ENCODE data around the gene C19orf25. TPM values are rescaled to one million over a fixed set of nuclear protein-coding genes. Genes with fewer than 3 reads are reported as not detected.
"Not testable (repeated sequence)": the region's sequence is repeated elsewhere in the genome, so short reads cannot be mapped to it uniquely, and the experiment has no call there.

C19orf25 gene
- total RNA-seq, 1 donor from 2014 or later: 29.2 TPM

- no peak for TF ChIP-seq CTCF (IDR thresholded peaks at IDR 0.05; ENCODE audit: partially characterized antibody, unreplicated experiment)
- Mint-ChIP-seq H3K9me3 (ENCODE audit: unreplicated experiment) (peaks cover 18% of the 10 kb centered on the region), H3K27me3 (ENCODE audit: unreplicated experiment) (peaks cover 6% of the 10 kb centered on the region), H3K4me1 (ENCODE audit: low read depth, unreplicated experiment) (peaks cover 3% of the 10 kb centered on the region), H3K27ac (ENCODE audit: unreplicated experiment) (no peak overlapping the region), H3K36me3 (ENCODE audit: unreplicated experiment) (no peaks in the 10 kb centered on the region), H3K4me3 (ENCODE audit: unreplicated experiment) (peak overlapping the region; percentile 57)
- DNase-seq: no peak
Measured at GRCh38 chr19:1441022-1441426, 38.0 kb downstream of the C19orf25 start.

GRCh38 chr19:1440418-1440801 is 38.6 kb downstream of the C19orf25 start:
- Mint-ChIP-seq H3K4me1 (ENCODE audit: low read depth, unreplicated experiment) (peaks cover 6% of the 10 kb centered on the region), H3K36me3 (ENCODE audit: unreplicated experiment) (no peaks in the 10 kb centered on the region), H3K4me3 (ENCODE audit: unreplicated experiment) (peak overlapping the region; percentile 57), H3K27me3 (ENCODE audit: unreplicated experiment) (peaks cover 5% of the 10 kb centered on the region), H3K9me3 (ENCODE audit: unreplicated experiment) (peaks cover 20% of the 10 kb centered on the region), H3K27ac (ENCODE audit: unreplicated experiment) (peak overlapping the region; percentile 43)
- no peak for DNase-seq
- TF ChIP-seq CTCF (IDR thresholded peaks at IDR 0.05; ENCODE audit: partially characterized antibody, unreplicated experiment): no peak

- H3K36me3 Mint-ChIP-seq (ENCODE audit: unreplicated experiment); H3K4me1 Mint-ChIP-seq (ENCODE audit: low read depth, unreplicated experiment); DNase-seq; H3K27me3 Mint-ChIP-seq (ENCODE audit: unreplicated experiment): not testable (repeated sequence)
- H3K9me3 Mint-ChIP-seq (ENCODE audit: unreplicated experiment): peaks cover 20% of the 10 kb centered on the region
- H3K4me3 Mint-ChIP-seq (ENCODE audit: unreplicated experiment): peak overlapping the region; percentile 90
- peak overlapping the region; percentile 86 for H3K27ac Mint-ChIP-seq (ENCODE audit: unreplicated experiment)
Measured at GRCh38 chr19:1439525-1440417, 39.2 kb downstream of the C19orf25 start.

GRCh38 chr19:1438933-1439354 is 40.1 kb downstream of the C19orf25 start:
- Mint-ChIP-seq H3K27me3 (ENCODE audit: unreplicated experiment) (peaks cover 2% of the 10 kb centered on the region), H3K4me1 (ENCODE audit: low read depth, unreplicated experiment) (peaks cover 7% of the 10 kb centered on the region), H3K9me3 (ENCODE audit: unreplicated experiment) (peaks cover 18% of the 10 kb centered on the region), H3K4me3 (ENCODE audit: unreplicated experiment) (peak overlapping the region; percentile 90), H3K36me3 (ENCODE audit: unreplicated experiment) (no peaks in the 10 kb centered on the region), H3K27ac (ENCODE audit: unreplicated experiment) (peak overlapping the region; percentile 80)
- no peak for DNase-seq
- TF ChIP-seq CTCF (IDR thresholded peaks at IDR 0.05; ENCODE audit: partially characterized antibody, unreplicated experiment): no peak

- peaks cover 2% of the 10 kb centered on the region for H3K27me3 Mint-ChIP-seq (ENCODE audit: unreplicated experiment)
- peaks cover 16% of the 10 kb centered on the region for H3K9me3 Mint-ChIP-seq (ENCODE audit: unreplicated experiment)
- peak within 1 kb of the TSS; percentile 90 for H3K4me3 Mint-ChIP-seq (ENCODE audit: unreplicated experiment)
- TF ChIP-seq CTCF (IDR thresholded peaks at IDR 0.05; ENCODE audit: partially characterized antibody, unreplicated experiment): peak; percentile 85
- peak; percentile 97 for DNase-seq
- H3K4me1 Mint-ChIP-seq (ENCODE audit: low read depth, unreplicated experiment): peaks cover 7% of the 10 kb centered on the region
- H3K36me3 Mint-ChIP-seq (ENCODE audit: unreplicated experiment): no peaks in the 10 kb centered on the region
- peak within 1 kb of the TSS; percentile 97 for H3K27ac Mint-ChIP-seq (ENCODE audit: unreplicated experiment)
Measured at GRCh38 chr19:1438035-1438932, 40.7 kb downstream of the C19orf25 start, which contains the start of gene RPS15. Gene RPS15 (plus strand): TSS chr19:1438396. CDS start chr19:1438426, 30 bp downstream.

Data from glutamatergic neuron (in vitro differentiated cells).